Stimulated activated CD4-positive, alpha-beta T cell treated with anti-CD3 and anti-CD28 coated beads, Interleukin-12 subunit alpha, Interleukin-12 subunit beta, amount 100 ng/mL, for 4 hours (primary cell): ENCODE results near the gene CDC42BPB.
A peak's percentile ranks its signal among the peaks of the same experiment; 100 is the strongest.

Experiments
- DNase-seq: peaks from one replicate; pipeline ENCODE4 v3.0.0-alpha.2; 2020

CDC42BPB gene, protein sequence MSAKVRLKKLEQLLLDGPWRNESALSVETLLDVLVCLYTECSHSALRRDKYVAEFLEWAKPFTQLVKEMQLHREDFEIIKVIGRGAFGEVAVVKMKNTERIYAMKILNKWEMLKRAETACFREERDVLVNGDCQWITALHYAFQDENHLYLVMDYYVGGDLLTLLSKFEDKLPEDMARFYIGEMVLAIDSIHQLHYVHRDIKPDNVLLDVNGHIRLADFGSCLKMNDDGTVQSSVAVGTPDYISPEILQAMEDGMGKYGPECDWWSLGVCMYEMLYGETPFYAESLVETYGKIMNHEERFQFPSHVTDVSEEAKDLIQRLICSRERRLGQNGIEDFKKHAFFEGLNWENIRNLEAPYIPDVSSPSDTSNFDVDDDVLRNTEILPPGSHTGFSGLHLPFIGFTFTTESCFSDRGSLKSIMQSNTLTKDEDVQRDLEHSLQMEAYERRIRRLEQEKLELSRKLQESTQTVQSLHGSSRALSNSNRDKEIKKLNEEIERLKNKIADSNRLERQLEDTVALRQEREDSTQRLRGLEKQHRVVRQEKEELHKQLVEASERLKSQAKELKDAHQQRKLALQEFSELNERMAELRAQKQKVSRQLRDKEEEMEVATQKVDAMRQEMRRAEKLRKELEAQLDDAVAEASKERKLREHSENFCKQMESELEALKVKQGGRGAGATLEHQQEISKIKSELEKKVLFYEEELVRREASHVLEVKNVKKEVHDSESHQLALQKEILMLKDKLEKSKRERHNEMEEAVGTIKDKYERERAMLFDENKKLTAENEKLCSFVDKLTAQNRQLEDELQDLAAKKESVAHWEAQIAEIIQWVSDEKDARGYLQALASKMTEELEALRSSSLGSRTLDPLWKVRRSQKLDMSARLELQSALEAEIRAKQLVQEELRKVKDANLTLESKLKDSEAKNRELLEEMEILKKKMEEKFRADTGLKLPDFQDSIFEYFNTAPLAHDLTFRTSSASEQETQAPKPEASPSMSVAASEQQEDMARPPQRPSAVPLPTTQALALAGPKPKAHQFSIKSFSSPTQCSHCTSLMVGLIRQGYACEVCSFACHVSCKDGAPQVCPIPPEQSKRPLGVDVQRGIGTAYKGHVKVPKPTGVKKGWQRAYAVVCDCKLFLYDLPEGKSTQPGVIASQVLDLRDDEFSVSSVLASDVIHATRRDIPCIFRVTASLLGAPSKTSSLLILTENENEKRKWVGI (N-terminal part only)

GRCh38 chr14:103057372-103058163 lies at the start of gene CDC42BPB:
Gene CDC42BPB, minus strand, starts transcription at chr14:103057549. Its CDS starts 376 bp downstream, at chr14:103057173.
- peak; percentile 54 for DNase-seq

DNA sequence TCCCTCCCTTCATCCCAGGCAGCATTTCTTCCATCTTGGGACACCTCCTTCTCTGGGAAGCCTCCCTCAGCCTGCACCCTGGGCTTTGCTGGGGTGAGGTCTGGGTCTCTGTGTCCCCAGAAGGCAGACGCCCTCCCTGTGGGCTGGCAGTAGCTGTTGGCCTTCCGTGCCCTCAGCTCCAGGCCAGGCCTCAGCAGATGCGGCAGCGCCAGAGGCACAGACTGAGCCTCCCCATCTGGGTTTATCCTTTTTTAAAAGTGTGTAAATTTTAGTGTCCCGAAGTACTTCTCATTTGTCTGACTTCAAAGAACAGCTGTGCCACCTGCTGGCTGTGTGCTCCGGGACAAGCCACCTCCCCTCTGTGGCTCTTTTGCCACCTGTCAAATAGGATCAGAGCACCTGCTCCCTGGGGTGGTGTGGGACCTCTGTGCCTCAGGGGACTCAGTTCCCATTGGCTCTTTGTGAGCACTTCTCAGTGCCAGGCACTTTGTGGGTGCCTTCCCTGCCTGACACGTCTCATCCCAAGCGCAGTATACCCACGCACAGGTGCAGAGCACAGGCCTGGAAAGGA lies 48.3 kb upstream of the CDC42BPB start:
- no peak for DNase-seq

DNA sequence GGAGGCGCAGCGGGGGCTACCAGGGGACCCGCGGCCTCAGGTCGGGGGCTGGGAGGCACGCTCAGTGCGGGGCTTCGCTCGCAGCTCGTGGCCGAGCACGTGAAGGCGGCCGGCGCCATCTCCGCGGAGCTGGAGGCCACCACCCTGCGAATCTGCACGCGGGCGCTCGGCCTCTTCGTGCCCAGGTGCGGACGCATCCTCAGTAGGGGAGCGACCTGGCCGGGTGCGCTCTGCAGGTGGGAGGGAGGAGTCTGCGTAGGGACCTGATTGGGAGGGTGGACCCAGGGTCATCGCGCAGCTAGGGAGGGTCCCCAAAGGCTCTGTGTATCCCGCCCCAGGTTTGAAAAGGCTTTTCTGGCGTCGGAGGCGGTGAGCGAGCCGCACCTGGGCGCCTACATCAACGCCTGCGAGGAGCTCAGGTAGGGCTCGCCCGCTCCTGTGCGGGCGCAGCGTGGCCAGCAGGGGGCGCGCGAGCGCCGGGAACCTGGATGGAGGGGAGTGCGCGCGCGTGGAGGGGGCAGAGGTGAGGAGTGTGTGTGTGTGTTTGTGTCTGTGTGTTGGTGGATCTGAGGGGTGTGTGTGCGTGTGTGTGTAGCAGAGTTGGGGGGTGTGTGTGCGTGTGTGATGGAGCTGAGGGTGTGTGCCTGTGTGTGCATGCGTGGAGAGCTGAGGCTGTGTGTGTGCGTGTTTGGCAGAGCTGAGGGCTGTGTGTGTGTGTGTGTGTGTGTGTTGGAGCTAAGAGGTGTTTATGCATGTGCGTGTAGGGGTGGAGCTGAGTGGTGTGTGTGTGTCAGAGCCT lies 47.5 kb upstream of the CDC42BPB start:
- peak; percentile 74 for DNase-seq

DNA sequence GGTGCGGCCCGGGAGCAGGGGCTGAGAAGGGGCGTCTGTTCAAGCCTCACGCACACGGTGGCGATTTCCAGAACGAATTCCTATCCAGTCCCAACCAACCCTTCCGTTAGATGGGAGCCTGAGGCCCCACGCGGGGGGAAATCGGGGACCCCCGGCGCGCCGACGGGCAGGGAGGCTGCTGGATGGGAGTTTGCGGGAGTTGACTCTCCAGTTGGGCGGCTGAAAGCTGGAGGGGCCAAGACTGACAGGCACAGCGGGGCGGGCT lies 47.0 kb upstream of the CDC42BPB start:
- no peak for DNase-seq

GRCh38 chr14:103103461-103104388 lies 46.4 kb upstream of the CDC42BPB start:
- DNase-seq, result no peak

- DNase-seq, result no peak
Measured at GRCh38 chr14:103102689-103103260, 45.4 kb upstream of the CDC42BPB start.

DNA sequence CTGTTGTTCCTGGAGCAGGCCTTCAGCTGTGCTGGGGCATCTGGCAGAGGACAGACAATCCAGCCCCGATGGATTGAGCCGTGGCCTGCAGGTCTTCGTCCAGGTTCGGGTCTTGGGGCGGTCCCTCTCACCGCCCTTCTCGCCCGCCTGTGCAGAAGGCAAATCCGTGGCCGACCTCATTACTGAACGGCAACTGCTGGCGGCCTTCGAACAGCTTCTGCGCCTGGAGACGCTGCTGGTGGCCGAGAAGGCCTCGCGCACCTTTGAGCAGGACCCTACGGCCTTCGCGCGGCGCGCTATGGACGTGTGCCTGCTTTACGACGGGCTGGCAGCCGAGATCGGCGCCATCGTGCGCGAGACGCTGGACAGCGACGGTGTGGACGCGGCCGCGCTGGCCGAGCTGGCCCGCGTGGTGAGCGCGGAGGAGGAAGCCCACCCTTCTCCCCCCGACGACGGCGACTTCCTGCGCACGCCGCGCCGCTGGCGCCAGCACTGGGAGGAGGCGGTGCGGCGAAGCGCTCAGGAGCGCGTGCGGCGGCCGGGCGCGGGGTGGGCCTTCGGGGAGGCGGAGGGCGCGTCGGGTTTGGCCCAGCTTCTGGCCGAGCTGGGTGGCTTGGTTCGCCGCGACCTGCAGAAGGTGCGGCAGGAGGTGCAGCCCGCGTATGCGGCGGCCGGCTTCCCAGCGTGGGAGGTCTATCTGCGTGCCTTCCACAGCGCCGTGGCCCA lies 44.8 kb upstream of the CDC42BPB start:
- DNase-seq, result no peak

DNA sequence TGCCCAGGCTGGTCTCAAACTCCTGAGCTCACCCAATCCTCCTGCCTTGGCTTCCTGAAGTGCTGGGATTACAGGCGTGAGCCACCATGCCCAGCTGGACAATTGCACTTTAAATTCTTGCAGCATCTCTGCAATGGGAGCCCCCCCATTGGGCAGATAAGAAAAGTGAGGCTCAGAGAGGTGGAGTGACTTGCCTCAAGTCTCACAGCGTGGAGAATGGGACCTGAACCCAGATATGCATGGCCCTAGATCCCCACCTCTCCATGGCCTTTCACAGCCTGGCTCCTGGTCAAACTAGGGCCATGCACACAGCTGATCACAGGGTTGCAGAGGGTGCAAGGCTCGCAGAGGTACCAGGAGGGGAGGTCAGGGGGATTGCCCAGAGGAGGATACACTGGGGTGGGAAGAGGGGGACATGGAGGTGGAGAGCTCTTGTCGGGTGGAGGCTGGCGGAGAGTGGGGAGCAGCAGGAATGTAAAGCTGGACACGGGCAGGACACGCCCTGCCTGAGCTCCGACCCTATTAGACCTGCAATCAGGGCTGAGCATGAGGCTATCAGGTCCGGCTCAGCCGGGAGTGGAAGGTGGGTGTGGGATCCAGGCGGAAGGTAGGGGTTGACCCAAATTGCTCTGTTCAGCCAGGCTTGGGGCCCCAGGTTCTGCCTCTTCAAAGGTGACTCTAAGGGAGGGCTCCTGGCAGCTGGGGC lies 44.1 kb upstream of the CDC42BPB start:
- no peak for DNase-seq

GRCh38 chr14:103100281-103101121 lies 43.2 kb upstream of the CDC42BPB start:
- DNase-seq, result no peak

- DNase-seq, result no peak
Measured at GRCh38 chr14:103099733-103100280, 42.5 kb upstream of the CDC42BPB start.

GRCh38 chr14:103099081-103099732 lies 41.9 kb upstream of the CDC42BPB start:
- no peak for DNase-seq

DNA sequence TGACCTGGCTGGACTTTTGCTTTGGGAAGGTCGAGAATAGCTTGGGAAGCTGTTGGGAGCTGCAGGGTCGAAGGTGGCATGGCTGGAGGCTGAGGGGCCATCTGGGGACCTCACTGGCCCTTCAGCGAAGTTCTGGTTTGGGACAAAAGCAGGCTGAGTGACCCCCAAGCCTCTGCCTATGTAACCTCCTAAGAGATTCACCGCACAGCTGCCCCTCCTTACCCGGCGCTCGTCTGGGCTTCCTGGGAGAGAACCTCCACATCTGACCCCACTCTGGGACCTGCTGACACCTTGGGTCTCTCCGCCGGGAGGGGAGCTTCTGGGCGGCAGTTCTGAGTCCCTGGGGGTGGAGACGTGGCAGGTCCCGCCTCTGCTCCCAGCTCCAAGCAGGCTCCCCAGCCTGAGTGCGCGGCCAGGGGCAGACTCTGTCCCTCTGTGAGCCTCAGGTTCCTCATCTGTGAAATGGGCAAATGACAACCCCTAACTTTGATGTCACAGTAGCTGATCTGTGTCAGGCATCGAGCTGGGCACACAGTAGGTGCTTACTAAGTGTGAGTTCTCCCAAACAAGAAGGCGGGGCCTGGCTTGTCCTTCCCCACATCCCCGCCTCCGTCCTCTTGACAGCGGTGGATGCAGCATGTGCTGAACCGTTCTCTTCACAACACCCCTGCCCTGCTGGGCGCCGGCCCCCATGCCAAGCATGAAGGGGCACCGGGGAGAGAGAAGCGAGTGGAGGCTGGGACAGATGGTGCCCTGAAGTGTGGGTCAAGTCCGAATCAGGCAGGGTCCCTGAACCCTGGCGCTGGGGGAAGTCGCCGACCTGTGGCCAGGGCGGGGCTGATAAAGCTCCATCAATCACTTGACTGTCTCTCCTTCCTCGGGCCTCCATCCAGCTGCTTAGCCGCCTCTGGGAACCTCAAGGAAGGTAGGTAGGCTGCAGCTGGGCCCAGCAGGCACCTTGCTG lies 40.9 kb upstream of the CDC42BPB start:
- DNase-seq, result no peak

GRCh38 chr14:103097244-103097993 lies 40.1 kb upstream of the CDC42BPB start:
- DNase-seq, result no peak

DNA sequence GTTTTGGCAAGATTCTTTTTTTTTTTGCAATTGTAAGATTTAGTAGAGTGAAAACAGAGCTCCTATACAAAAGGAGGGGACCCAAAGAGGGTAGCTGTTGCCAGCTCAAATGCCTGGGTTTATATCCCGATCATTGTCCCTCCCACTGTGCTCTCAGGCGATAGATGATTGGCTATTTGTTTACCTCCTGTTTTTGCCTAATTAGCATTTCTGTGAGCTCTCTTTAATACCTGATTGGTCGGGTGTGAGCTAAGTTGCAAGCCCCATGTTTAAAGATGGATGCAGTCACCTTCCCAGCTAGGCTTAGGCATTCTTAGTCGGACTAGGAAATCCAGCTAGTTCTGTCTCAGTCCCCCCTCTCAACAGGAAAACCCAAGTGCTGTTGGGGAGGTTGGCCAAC lies 39.0 kb upstream of the CDC42BPB start:
- DNase-seq, result no peak
